ENCODE data around the gene TMEM38B. TPM values are rescaled to one million over a fixed set of nuclear protein-coding genes. Genes with fewer than 3 reads are reported as not detected.

Gene TMEM38B
- total and polyA plus RNA-seq, 2 of the 8 experiments (the other 6 are each of a cell fraction or from before 2014, with no cell fraction given) = 10.6 to 12.4 TPM

DNA sequence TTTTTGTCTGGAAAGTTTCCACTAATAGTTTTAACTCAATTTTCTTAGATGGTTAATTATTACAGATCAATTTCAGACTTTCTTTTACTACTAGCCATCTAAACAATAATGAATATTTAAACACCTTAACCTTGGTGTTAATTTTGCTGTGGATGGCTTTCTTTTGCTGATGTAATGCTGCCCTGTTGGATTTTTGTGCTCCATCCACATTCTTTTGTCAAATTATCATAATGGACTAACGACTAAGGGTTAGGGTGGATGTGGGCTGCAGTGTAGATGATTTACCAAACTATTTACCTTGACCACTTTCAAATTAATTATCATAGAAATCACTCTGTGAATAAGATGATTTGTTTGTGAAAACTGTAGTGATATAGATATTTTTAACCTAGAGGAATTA, 15.6 kb upstream of the TMEM38B start:
- Histone ChIP-seq H2BK15ac (ENCODE audit: low read length) (no peak overlapping the region), H3K23ac (ENCODE audit: insufficient read length) (no peak overlapping the region), H2AK5ac (ENCODE audit: low read depth, low read length) (no peak overlapping the region), H3K79me2 (ENCODE audit: control insufficient read depth in 1 of 2, insufficient read depth in 2 of 2, low read length in 2 of 2) (no peaks in the 10 kb centered on the region), H3K4me3 (ENCODE audit: extremely low read depth in 1 of 4, insufficient read depth in 2 of 4, low read depth in 3 of 4, low read length in 4 of 4) (no peak overlapping the region), H2BK12ac (ENCODE audit: low read depth, low read length) (no peak overlapping the region), H3K27ac (ENCODE audit: low read depth, low read length) (no peak overlapping the region), H3K9ac (replicated peaks in 1 of 4; ENCODE audit: extremely low read depth in 1 of 4, low read depth in 3 of 4, low read length in 3 of 4) (no peak overlapping the region), H3K4me1 (replicated peaks in 1 of 4; ENCODE audit: control insufficient read depth in 3 of 4, insufficient read depth in 4 of 4, low read length in 3 of 4) (peaks cover 0 to 10% (median 7%) of the 10 kb centered on the region in 4 experiments; a peak in 4 of 7 replicates), H3K56ac (replicated peaks; ENCODE audit: insufficient read length, low read depth, low read length) (no peak overlapping the region), H3K23me2 (ENCODE audit: low read depth, low read length) (no peaks in the 10 kb centered on the region), H3K4me2 (ENCODE audit: insufficient read depth in 1 of 2, low read depth in 2 of 2, low read length in 2 of 2) (no peak overlapping the region), H3K4ac (replicated peaks; ENCODE audit: insufficient read length, low read depth, low read length) (no peak overlapping the region), H2BK120ac (replicated peaks; ENCODE audit: low read depth, low read length) (no peak overlapping the region), H3K18ac (ENCODE audit: extremely low read depth, low read length) (no peak overlapping the region), H2AFZ (ENCODE audit: low read length) (no peak overlapping the region), H4K20me1 (replicated peaks in 1 of 2; ENCODE audit: control insufficient read depth in 1 of 2, insufficient read depth in 2 of 2, low read length in 2 of 2) (no peaks in the 10 kb centered on the region), H2BK20ac (ENCODE audit: low read length) (no peak overlapping the region), H3K9me3 (ENCODE audit: insufficient read depth in 2 of 2, low read depth in 1 of 2, low read length in 1 of 2) (no peaks in the 10 kb centered on the region), H4K5ac (ENCODE audit: insufficient read length, low read depth, low read length) (no peak overlapping the region), H3K14ac (ENCODE audit: insufficient read length) (no peak overlapping the region), H3K79me1 (ENCODE audit: low read depth, low read length) (no peaks in the 10 kb centered on the region), H4K91ac (replicated peaks; ENCODE audit: insufficient read length, low read length) (no peak overlapping the region), H3K27me3 (replicated peaks in 1 of 4; ENCODE audit: control insufficient read depth in 3 of 4, extremely low read depth in 1 of 4, insufficient read depth in 3 of 4, low read length in 3 of 4) (no peaks in the 10 kb centered on the region), H2BK5ac (ENCODE audit: low read depth, low read length) (no peak overlapping the region), H4K8ac (ENCODE audit: extremely low read depth, insufficient read depth, low read length) (no peak overlapping the region), H3K36me3 (ENCODE audit: control insufficient read depth in 2 of 4, insufficient read depth in 4 of 4, low read length in 3 of 4) (no peaks in the 10 kb centered on the region)
- POLR2A ChIA-PET (ENCODE audit: partially characterized antibody) = no interaction called here
- FAIRE-seq = no peak
- 69% methylated on average over 1 of the region's 1 CpG; no CpG with 5 or more reads in 1 of the 2 experiments for WGBS, 2 experiments (ENCODE audit: extremely low coverage in 1 of 2, insufficient coverage in 1 of 2, insufficient read length in 1 of 2, insufficient replicate concordance in 2 of 2, low coverage in 1 of 2, low lambda C conversion rate in 2 of 2, missing lambda C conversion rate in 1 of 2)
- CTCF ChIA-PET (ENCODE audit: partially characterized antibody) = interaction anchor here (0.6 to 2.1 kb wide), 2 partner anchors 11 to 39 kb away, joined by 4 to 7 read pairs; no protein-coding TSS in a partner anchor
- no peak for DNase-seq (ENCODE audit: low read depth in 1 of 2, low spot score in 2 of 2)
- TF ChIP-seq EZH2 (IDR thresholded peaks at IDR 0.05; ENCODE audit: low read depth, low read length, severe bottlenecking) (no peak), NANOG (IDR thresholded peaks at IDR 0.05; ENCODE audit: insufficient read depth, low read depth, low read length, poor library complexity, severe bottlenecking) (no peak), TEAD4 (IDR thresholded peaks at IDR 0.05; ENCODE audit: low read depth, low read length) (no peak), RFX5 (IDR thresholded peaks at IDR 0.05; ENCODE audit: borderline replicate concordance, low read depth, low read length) (no peak), KDM4A (IDR thresholded peaks at IDR 0.05; ENCODE audit: low read depth, low read length, severe bottlenecking) (no peak), TAF7 (optimal IDR thresholded peaks at IDR 0.05; ENCODE audit: borderline replicate concordance, low read depth, low read length) (no peak), KDM1A (IDR thresholded peaks at IDR 0.05; ENCODE audit: borderline replicate concordance, low read length) (no peak), HDAC6 (IDR thresholded peaks at IDR 0.05; ENCODE audit: low read depth, low read length) (no peak), KDM5A (IDR thresholded peaks at IDR 0.05; ENCODE audit: low read length) (no peak), CBX8 (IDR thresholded peaks at IDR 0.05; ENCODE audit: borderline replicate concordance, low read depth, low read length) (no peak), GABPA (IDR thresholded peaks at IDR 0.05; ENCODE audit: borderline replicate concordance, insufficient read depth, low read length) (no peak), JUN (IDR thresholded peaks at IDR 0.05; ENCODE audit: low read depth, low read length) (no peak)
